GM21423 (cell line): ENCODE data around the gene RAB15.
"Not testable (repeated sequence)": the region's sequence is repeated elsewhere in the genome, so short reads cannot be mapped to it uniquely, and the experiment has no call there.

ENCODE experiments used
- ATAC-seq: cut with Tn5 transposase; IDR thresholded peaks from one replicate; pipeline ENCODE4 v1.9.1; 2021; ENCODE audit warnings: mild to moderate bottlenecking, moderate library complexity; ENCODE audit not compliant: unreplicated experiment

RAB15 gene

DNA sequence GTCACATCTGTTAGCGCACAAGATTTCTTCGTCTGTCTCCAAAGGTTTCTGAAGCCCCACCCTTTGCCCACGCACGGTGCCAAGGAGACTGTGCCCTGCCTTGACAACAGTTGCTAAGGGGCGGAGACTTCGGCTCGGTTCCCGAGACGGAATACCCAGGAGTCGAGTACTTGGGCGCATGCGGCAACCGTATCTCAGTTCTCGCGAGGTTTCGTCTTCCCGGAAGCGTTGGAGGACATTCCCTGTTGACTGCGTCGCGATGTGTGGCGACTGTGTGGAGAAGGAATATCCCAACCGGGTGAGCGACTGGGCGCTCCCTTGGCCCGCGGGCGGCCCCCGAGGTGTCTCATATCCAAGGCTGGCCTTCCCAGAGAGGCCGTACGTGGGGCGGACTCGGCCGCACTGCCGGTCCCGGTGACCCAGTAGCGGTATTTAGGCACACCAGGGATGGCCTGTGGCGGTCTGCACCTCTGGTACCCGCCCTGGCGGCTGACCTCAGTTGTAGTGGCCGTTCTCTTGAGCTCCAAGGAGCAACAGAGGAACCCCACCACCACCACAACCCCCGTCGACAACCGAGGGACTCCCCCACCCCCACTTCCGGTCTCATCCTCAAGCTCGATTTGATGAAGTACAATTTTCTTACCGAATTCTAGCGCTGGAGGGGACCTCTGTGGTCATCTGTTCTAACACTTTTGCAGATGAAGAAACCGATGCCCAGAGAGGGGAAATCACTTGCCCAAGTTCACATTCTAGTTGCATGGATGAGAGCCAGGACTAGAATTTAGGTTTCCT is 57.7 kb downstream of the RAB15 start, which contains the start of gene CHURC1:
Gene CHURC1, plus strand, starts transcription at position 219 of the 792 bp plus-strand sequence. Its CDS starts 41 bp downstream, at position 260.
- peak; percentile 97 for ATAC-seq

DNA sequence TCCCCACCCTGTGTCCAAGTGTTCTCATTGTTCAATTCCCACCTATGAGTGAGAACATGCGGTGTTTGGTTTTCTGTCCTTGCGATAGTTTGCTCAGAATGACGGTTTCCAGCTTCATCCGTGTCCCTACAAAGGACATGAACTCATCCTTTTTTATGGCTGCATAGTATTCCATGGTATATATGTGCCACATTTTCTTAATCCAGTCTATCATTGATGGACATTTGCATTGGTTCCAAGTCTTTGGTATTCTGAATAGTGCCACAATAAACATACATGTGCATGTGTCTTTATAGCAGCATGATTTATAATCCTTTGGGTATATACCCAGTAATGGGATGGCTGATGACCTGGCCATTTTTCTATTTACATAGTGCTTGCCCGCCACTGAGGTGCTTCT is 58.7 kb downstream of the RAB15 start:
- ATAC-seq: not testable (repeated sequence)

GRCh38 chr14:64912261-64912660 is 59.9 kb downstream of the RAB15 start:
- no peak for ATAC-seq

GRCh38 chr14:64910847-64911495 is 61.2 kb downstream of the RAB15 start:
- no peak for ATAC-seq

GRCh38 chr14:64906022-64906421 is 66.1 kb downstream of the RAB15 start:
- ATAC-seq: no peak

DNA sequence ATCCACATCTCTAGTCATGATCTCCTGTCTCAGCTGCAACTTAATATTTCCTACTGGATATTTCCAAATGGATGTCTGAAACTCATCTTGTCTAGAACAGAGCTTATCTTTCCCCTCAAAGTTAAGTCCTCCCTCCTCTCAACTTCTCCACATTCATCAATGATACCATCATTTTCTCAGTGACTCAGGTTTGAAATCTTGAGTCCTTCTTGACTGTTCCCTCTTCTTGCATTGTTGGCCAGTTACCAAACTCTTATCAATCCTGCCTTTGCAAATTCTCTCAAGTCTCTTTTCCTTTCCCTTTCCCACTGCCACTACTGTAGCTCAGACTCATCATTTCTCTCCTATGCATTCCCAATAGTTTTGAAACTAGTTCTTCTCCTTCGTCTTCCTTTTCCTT is 72.2 kb downstream of the RAB15 start:
- no peak for ATAC-seq
